A673 (cell line): ENCODE results near the gene HAL. TPM values are rescaled to one million over a fixed set of nuclear protein-coding genes. Genes with fewer than 3 reads are reported as not detected.

Experiments used
- BruUV-seq: library from RNA; stranded (reverse); fragments of 400-500 nt; replicated peaks from 2 replicates; lab custom pipeline; 2021; lab: Mats Ljungman, UMichigan
- CTCF ChIA-PET: fragments of 300-600 bp; sonication (Branson Sonifier 250); formaldehyde crosslinking; loops from one replicate; lab custom pipeline; 2022; ENCODE audit warnings: antibody characterized with exemption; lab: Charles Lee
- POLR2A ChIA-PET: fragments of 300-600 bp; sonication (Branson Sonifier 250); formaldehyde crosslinking; loops from one replicate; lab custom pipeline; 2022; ENCODE audit warnings: antibody characterized with exemption; ENCODE audit not compliant: low non-redundant PET; lab: Charles Lee
- DNase-seq: peaks from one replicate; pipeline ENCODE4 v3.0.0-alpha.2; 2015; ENCODE audit warnings: low spot score
- H3K27ac ChIP-seq: fragments of 200-600 bp; sonication (generic); 2 replicates; pipeline ENCODE4 v1.5.1; 2016; ENCODE audit warnings: mixed run types, low read depth, mild to moderate bottlenecking, mixed read lengths, antibody characterized with exemption, low read length; ENCODE audit not compliant: poor library complexity, severe bottlenecking
- H3K27me3 ChIP-seq: fragments of 200-600 bp; sonication (generic); replicated peaks from 2 replicates; pipeline ENCODE4 v1.6.1; 2017; ENCODE audit warnings: mixed run types, low read depth, mild to moderate bottlenecking, mixed read lengths, antibody characterized with exemption, low read length; ENCODE audit not compliant: insufficient read depth, poor library complexity
- H3K36me3 ChIP-seq: fragments of 200-600 bp; sonication (generic); 2 replicates; pipeline ENCODE4 v1.6.1; 2016; ENCODE audit warnings: mixed run types, mild to moderate bottlenecking, mixed read lengths, antibody characterized with exemption, low read length; ENCODE audit not compliant: insufficient read depth, poor library complexity, severe bottlenecking
- H3K4me1 ChIP-seq: fragments of 200-600 bp; sonication (generic); 2 replicates; pipeline ENCODE4 v1.6.1; 2017; ENCODE audit warnings: mixed run types, mild to moderate bottlenecking, mixed read lengths, antibody characterized with exemption, low read length; ENCODE audit not compliant: insufficient read depth, poor library complexity, severe bottlenecking
- H3K4me3 ChIP-seq: fragments of 200-600 bp; sonication (generic); 2 replicates; pipeline ENCODE4 v1.5.1; 2016; ENCODE audit warnings: low read depth, mixed run types, mild to moderate bottlenecking, mixed read lengths, low read length; ENCODE audit not compliant: poor library complexity, severe bottlenecking
- H3K9me3 ChIP-seq: fragments of 200-600 bp; sonication (generic); 2 replicates; pipeline ENCODE4 v1.6.1; 2016; ENCODE audit warnings: mixed run types, low read depth, mild to moderate bottlenecking, mixed read lengths, antibody characterized with exemption, low read length; ENCODE audit not compliant: poor library complexity, severe bottlenecking
- EZH2 ChIP-seq: fragments of 200-600 bp; sonication (generic); IDR thresholded peaks from 2 replicates; pipeline ENCODE4 v1.6.1; 2017; ENCODE audit warnings: borderline replicate concordance, low read depth, mild to moderate bottlenecking, mixed read lengths, antibody characterized with exemption, low read length; ENCODE audit not compliant: poor library complexity, severe bottlenecking
- intact Hi-C: fragments of 100-400 bp; cut with micrococcal nuclease; formaldehyde crosslinking; loops from one replicate; pipeline ENCODE4 v1.10.0; 2022; ENCODE audit not compliant: unreplicated experiment
- total RNA-seq: library from RNA; stranded (reverse); gene quantifications from 2 replicates; pipeline ENCODE4 v1.2.3, GENCODE V29; 2021
- TF ChIP-seq, protein P1 (sequence below): fragments of 300-800, 200-600 bp; sonication (generic); conservative IDR thresholded peaks from 2 replicates; pipeline ENCODE4 v1.5.1; 2017; ENCODE audit warnings: low read depth, mild to moderate bottlenecking, antibody characterized with exemption, low read length, moderate library complexity, mixed read lengths

The HAL gene
- total RNA-seq, 1 experiment from 2014 or later, result 1.6 TPM

DNA sequence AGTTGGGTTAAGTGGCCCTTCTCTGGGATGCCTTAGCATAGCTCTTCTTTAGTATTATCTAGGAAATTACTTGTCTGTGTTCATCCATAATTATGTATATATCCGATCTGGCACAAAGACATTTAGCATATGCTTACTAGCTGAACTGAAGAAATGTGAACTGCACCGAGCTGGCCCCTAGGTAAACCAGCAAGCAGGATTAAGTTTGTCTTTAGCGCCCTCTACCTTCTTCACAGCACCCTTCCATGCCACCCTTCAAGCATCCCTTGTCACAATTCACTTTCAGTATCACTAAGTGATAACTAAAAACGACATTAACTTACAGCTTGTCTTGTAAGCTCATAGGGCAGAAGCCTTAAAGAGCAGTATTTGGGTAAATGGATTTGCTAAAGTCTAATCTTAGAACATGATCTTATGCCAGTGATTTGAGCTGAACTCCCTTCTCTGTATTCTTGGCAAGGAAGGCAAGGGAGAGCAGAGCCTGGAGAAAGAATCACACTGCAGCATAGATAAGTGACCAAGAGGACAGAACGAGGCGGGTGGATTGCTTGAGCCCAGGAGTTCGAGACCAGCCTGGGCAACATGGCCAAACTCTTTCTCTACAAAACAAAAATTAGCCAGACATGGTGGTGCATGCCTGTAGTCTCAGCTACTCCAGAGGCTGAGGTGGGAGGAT is 2.6 kb upstream of the HAL start:
- intact Hi-C loops, result loop anchor here (1.0 kb wide), 2 partner anchors 80 to 416 kb away; no protein-coding TSS in a partner anchor
- Histone ChIP-seq H3K4me1 (no peaks in the 10 kb centered on the region), H3K27me3 (no peaks in the 10 kb centered on the region), H3K27ac (no peak overlapping the region), H3K4me3 (no peak overlapping the region), H3K36me3 (no peaks in the 10 kb centered on the region), H3K9me3 (no peaks in the 10 kb centered on the region)
- POLR2A ChIA-PET, result no interaction called here
- TF ChIP-seq, protein P1, sequence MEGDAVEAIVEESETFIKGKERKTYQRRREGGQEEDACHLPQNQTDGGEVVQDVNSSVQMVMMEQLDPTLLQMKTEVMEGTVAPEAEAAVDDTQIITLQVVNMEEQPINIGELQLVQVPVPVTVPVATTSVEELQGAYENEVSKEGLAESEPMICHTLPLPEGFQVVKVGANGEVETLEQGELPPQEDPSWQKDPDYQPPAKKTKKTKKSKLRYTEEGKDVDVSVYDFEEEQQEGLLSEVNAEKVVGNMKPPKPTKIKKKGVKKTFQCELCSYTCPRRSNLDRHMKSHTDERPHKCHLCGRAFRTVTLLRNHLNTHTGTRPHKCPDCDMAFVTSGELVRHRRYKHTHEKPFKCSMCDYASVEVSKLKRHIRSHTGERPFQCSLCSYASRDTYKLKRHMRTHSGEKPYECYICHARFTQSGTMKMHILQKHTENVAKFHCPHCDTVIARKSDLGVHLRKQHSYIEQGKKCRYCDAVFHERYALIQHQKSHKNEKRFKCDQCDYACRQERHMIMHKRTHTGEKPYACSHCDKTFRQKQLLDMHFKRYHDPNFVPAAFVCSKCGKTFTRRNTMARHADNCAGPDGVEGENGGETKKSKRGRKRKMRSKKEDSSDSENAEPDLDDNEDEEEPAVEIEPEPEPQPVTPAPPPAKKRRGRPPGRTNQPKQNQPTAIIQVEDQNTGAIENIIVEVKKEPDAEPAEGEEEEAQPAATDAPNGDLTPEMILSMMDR, result peak; percentile 85
- TF ChIP-seq EZH2, result no peak
- CTCF ChIA-PET, result interaction anchor here (0.5 to 1.8 kb wide), 11 partner anchors 9 to 464 kb away, joined by 3 to 8 read pairs (median 3); partner anchors contain the start of gene CDK17
- peak; percentile 74 for DNase-seq
- no TSS peak for BruUV-seq

DNA sequence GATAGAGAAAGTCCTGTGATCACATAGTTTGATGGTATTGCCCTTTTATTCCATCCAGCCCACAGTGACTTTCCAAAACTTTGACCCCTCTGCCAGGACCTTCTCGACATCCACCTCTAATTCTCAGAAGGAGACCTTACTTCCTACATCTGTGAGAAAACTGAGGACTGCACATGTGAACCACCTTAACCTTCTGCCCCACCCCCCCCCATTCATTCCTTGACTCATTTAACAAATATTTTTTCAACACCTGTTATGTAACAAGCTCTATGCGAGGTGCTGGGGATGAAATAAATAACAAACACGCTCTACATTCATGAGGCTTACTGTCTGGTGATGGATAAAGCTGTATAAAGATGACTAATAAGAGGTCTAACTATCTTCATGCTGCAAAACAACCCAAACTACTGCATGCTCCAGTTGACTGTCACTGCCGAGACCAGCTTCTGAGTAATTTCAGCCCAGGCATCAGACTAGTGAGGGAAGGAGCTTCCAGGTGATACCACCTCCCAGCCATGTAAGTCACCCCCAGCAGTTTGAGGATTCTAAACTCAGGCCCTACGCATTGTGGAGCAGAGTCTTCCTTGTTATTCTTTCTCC is 1.9 kb upstream of the HAL start:
- H3K9me3 ChIP-seq, result no peaks in the 10 kb centered on the region
- no peaks in the 10 kb centered on the region for H3K36me3 ChIP-seq
- TF ChIP-seq, protein P1, result no peak
- TF ChIP-seq EZH2, result no peak
- H3K27me3 ChIP-seq, result no peaks in the 10 kb centered on the region
- POLR2A ChIA-PET, result no interaction called here
- CTCF ChIA-PET, result interaction anchor here (0.5 to 1.8 kb wide), 7 partner anchors 16 to 423 kb away, joined by 3 to 8 read pairs (median 3); partner anchors contain the start of gene CDK17
- no peak overlapping the region for H3K4me3 ChIP-seq
- H3K27ac ChIP-seq, result no peak overlapping the region
- DNase-seq, result no peak
- no peaks in the 10 kb centered on the region for H3K4me1 ChIP-seq
- BruUV-seq, result no TSS peak
- intact Hi-C loops, result loop anchor here (1.0 kb wide), 2 partner anchors 80 to 416 kb away; no protein-coding TSS in a partner anchor

DNA sequence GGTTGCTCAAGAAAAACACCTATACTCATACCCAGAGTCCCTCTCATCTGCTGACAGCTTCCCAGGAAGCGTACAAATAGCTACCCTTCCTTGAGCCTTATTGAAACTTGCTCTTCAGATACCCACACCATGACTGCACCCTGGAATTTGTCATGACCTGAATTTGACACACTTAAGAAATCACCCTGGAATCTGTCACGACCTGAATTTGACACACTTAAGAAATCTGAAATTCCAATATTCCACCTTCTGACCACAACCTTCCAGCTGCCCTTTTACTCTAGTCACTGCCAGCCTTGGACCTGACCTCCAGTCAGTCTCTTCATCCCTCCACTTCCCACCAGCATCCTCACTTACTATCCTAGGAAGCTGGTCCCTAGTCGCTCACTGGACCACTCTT is 1.1 kb upstream of the HAL start:
- no peak overlapping the region for H3K4me3 ChIP-seq
- H3K4me1 ChIP-seq, result no peaks in the 10 kb centered on the region
- ChIA-PET CTCF (no interaction called here), POLR2A (interaction anchor here (0.7 kb wide), 1 partner anchor 483 kb away, joined by 3 read pairs; no protein-coding TSS in a partner anchor)
- H3K36me3 ChIP-seq, result no peaks in the 10 kb centered on the region
- H3K27ac ChIP-seq, result no peak overlapping the region
- no TSS peak for BruUV-seq
- intact Hi-C loops, result no loop called here
- TF ChIP-seq, protein P1, result no peak
- no peak for TF ChIP-seq EZH2
- no peak for DNase-seq
- H3K27me3 ChIP-seq, result no peaks in the 10 kb centered on the region
- H3K9me3 ChIP-seq, result no peaks in the 10 kb centered on the region
